ENCODE measurements around the gene RPL37.
"Not testable (repeated sequence)": the region's sequence is repeated elsewhere in the genome, so short reads cannot be mapped to it uniquely, and the experiment has no call there.

RPL37 gene

GRCh38 chr5:40796487-40796889 is 38.5 kb downstream of the RPL37 start:
- H3K4me3 ChIP-seq (ENCODE audit: low read length), result peak overlapping the region; percentile 82; the same call in 1 of the 2 replicates
- no peak for TF ChIP-seq ZNF274 (IDR thresholded peaks at IDR 0.05; ENCODE audit: low read depth, low read length)

DNA sequence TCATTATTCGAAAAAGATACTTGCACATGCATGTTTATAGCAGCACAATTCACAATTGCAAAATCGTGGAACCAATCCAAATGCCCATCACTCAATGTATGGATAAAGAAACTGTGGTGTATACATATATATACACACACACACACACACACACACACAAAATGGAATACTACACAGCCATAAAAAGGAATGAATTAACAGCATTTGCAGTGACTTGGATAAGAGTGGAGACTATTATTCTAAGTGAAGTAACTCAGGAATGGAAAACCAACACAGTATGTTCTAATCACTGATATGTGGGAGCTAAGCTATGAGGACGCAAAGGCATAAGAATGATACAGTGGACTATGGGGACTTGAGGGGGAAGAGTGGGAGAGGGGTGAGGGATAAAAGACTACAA is 40.1 kb downstream of the RPL37 start:
- not testable (repeated sequence) for H3K4me3 ChIP-seq (ENCODE audit: low read length)

DNA sequence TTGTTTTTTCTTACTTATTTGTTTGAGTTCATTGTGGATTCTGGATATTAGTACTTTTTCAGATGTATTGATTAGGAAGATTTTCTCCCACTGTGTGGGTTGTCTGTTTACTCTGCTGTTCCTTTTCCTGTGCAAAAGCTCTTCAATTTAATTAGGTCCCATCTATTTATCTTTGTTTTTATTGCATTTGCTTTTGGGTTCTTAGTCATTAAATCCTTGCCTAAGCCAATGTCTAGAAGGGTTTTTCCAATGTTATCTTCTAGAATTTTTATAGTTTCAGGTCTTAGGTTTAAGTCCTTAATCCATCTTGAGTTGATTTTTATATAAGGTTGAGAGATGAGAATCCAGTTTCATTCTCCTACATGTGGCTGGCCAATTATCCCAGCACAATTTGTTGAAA is 40.7 kb downstream of the RPL37 start:
- not testable (repeated sequence) for H3K4me3 ChIP-seq (ENCODE audit: low read length)

GRCh38 chr5:40792691-40793090 is 42.3 kb downstream of the RPL37 start:
- not testable (repeated sequence) for H3K4me3 ChIP-seq (ENCODE audit: low read length)

DNA sequence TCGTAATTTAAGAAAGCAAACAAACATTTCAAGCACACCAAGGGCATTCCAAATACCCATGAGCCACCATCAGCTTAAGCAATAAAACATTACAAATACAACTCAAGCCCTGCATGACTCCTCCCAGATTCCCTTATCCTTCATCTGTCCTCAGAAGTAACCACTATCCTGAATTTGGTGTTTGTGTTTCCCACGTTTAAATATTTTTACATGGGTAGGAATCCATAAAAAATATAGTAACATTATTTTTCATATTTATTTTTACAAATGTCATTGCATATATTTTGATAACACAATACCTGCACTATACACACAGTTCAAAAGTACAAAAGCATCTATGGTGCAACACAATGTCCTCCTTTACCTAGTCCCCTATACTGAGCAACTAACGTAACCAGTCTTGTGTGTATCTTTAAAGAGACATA is 43.3 kb downstream of the RPL37 start:
- no peak overlapping the region for H3K4me3 ChIP-seq (ENCODE audit: low read length)
- TF ChIP-seq ZNF274 (IDR thresholded peaks at IDR 0.05; ENCODE audit: low read depth, low read length), result no peak

GRCh38 chr5:40790947-40791593 is 44.0 kb downstream of the RPL37 start:
- no peak for TF ChIP-seq ZNF274 (IDR thresholded peaks at IDR 0.05; ENCODE audit: low read depth, low read length)
- H3K4me3 ChIP-seq (ENCODE audit: low read length), result no peak overlapping the region

DNA sequence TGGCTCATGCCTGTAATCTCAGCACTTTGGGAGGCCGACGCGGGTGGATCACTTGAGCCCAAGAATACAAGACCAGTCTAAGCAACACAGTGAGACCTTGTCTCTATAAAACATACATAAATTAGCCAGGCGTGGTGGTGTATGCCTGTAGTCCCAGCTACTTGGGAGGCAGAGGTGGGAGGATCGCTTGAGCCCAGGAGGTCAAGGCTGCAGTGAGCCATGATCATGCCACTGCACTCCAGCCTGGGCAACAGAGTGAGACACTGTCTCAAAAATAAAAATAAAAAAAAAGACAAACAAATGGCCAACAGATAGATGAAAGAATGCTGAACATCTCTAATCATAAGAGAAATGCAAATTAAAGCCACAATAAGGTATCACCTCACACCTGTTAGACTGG is 46.1 kb downstream of the RPL37 start:
- H3K4me3 ChIP-seq (ENCODE audit: low read length), result not testable (repeated sequence)

- H3K4me3 ChIP-seq (ENCODE audit: low read length), result no peak overlapping the region
- TF ChIP-seq ZNF274 (IDR thresholded peaks at IDR 0.05; ENCODE audit: low read depth, low read length), result no peak
Measured at GRCh38 chr5:40787986-40788385, 47.0 kb downstream of the RPL37 start.

- not testable (repeated sequence) for H3K4me3 ChIP-seq (ENCODE audit: low read length)
Measured at GRCh38 chr5:40786664-40787063, 48.4 kb downstream of the RPL37 start.

DNA sequence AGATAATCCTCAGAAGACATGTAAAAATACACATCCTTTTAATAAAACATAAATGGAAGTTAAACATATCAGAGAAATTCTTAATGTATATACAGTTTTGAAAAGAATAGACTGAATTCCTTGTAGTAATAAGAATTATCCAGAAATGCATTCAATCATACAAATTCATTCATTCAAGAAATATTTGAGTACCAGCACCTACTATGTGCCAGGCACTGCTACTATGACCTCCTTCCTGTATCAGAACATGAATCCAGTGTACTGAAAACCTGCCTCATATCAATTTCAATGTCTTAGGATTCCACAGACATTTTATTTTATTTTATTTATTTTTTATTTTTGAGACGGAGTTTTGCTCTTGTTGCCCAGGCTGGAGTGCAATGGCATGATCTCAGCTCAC is 50.1 kb downstream of the RPL37 start:
- no peak overlapping the region for H3K4me3 ChIP-seq (ENCODE audit: low read length)
- no peak for TF ChIP-seq ZNF274 (IDR thresholded peaks at IDR 0.05; ENCODE audit: low read depth, low read length)

- TF ChIP-seq ZNF274 (IDR thresholded peaks at IDR 0.05; ENCODE audit: low read depth, low read length), result no peak
- H3K4me3 ChIP-seq (ENCODE audit: low read length), result no peak overlapping the region
Measured at GRCh38 chr5:40784027-40784653, 50.9 kb downstream of the RPL37 start.

- H3K4me3 ChIP-seq (ENCODE audit: low read length), result no peak overlapping the region
- no peak for TF ChIP-seq ZNF274 (IDR thresholded peaks at IDR 0.05; ENCODE audit: low read depth, low read length)
Measured at GRCh38 chr5:40781843-40782409, 53.1 kb downstream of the RPL37 start.

GRCh38 chr5:40780858-40781257 is 54.2 kb downstream of the RPL37 start:
- no peak overlapping the region for H3K4me3 ChIP-seq (ENCODE audit: low read length)
- no peak for TF ChIP-seq ZNF274 (IDR thresholded peaks at IDR 0.05; ENCODE audit: low read depth, low read length)

GRCh38 chr5:40780199-40780598 is 54.8 kb downstream of the RPL37 start:
- TF ChIP-seq ZNF274 (IDR thresholded peaks at IDR 0.05; ENCODE audit: low read depth, low read length), result no peak

GRCh38 chr5:40779561-40779960 is 55.5 kb downstream of the RPL37 start:
- no peak for TF ChIP-seq ZNF274 (IDR thresholded peaks at IDR 0.05; ENCODE audit: low read depth, low read length)
- H3K4me3 ChIP-seq (ENCODE audit: low read length), result no peak overlapping the region

More at GRCh38 chr5:40780199-40780598, 54.8 kb downstream of the RPL37 start:
- no peak overlapping the region for H3K4me3 ChIP-seq (ENCODE audit: low read length)

DNA sequence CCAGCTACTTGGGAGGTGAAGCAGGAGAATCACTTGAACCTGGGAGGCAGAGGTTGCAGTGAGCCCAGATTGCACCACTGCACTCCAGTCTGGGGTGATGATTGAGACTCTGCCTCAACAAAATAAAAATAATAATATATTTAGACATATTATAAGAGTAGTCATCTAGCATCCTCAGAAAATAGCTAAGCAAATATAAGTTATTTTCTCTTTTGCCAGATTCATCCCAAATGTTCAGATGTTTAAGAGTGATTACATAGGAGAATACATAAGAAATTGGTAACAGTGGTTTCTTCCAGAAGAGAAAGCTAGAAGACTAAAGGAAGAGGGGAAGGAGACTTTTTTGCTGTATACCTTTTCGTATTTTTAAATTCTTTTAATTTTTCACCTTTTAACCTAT is 56.9 kb downstream of the RPL37 start:
- no peak overlapping the region for H3K4me3 ChIP-seq (ENCODE audit: low read length)
- TF ChIP-seq ZNF274 (IDR thresholded peaks at IDR 0.05; ENCODE audit: low read depth, low read length), result no peak
